H1 (cell line): ENCODE data around the gene KLHL8. TPM values are rescaled to one million over a fixed set of nuclear protein-coding genes. Genes with fewer than 3 reads are reported as not detected.

Experiments used
- CTCF ChIA-PET: fragments of 300-600 bp; sonication (Branson Sonifier 250); formaldehyde crosslinking; loops from one replicate; lab custom pipeline; 2021; ENCODE audit not compliant: partially characterized antibody; lab: Charles Lee
- POLR2A ChIA-PET: fragments of 300-600 bp; sonication (Branson Sonifier 250); formaldehyde crosslinking; loops from one replicate; lab custom pipeline; 2021; ENCODE audit warnings: inconsistent platforms; ENCODE audit not compliant: partially characterized antibody; lab: Charles Lee
- DNase-seq, 2 experiments: peaks; one replicate each; pipeline versions ENCODE4 v3.0.0 to v3.0.0-alpha.2; 2010 to 2022; ENCODE audit warnings: low spot score in 2 of 2, low read depth in 1 of 2, mixed read lengths in 1 of 2
- FAIRE-seq: peaks from 2 replicates; lab custom pipeline; 2011; peaks lifted over from hg19 to GRCh38; lab: Jason Lieb, UNC
- H2AFZ ChIP-seq: 2 replicates; pipeline ENCODE4 v1.8.1; 2012; ENCODE audit warnings: low read length, inconsistent platforms
- H2AK5ac ChIP-seq: 2 replicates; pipeline ENCODE4 v1.6.1; 2013; ENCODE audit warnings: low read depth, low read length
- H2BK120ac ChIP-seq: replicated peaks from 2 replicates; pipeline ENCODE3; 2013; ENCODE audit warnings: low read depth, low read length, inconsistent platforms
- H2BK12ac ChIP-seq: 2 replicates; pipeline ENCODE4 v1.6.1; 2013; ENCODE audit warnings: low read depth, low read length
- H2BK15ac ChIP-seq: 2 replicates; pipeline ENCODE4 v1.6.1; 2013; ENCODE audit warnings: low read length
- H2BK20ac ChIP-seq: 2 replicates; pipeline ENCODE4 v1.6.1; 2013; ENCODE audit warnings: low read length
- H2BK5ac ChIP-seq: 2 replicates; pipeline ENCODE4 v1.6.1; 2013; ENCODE audit warnings: low read depth, low read length
- H3K14ac ChIP-seq: 2 replicates; pipeline ENCODE4 v1.6.1; 2013; ENCODE audit warnings: inconsistent platforms; ENCODE audit not compliant: insufficient read length
- H3K18ac ChIP-seq: 2 replicates; pipeline ENCODE4 v1.6.1; 2013; ENCODE audit warnings: low read length; ENCODE audit errors: extremely low read depth
- H3K23ac ChIP-seq: 2 replicates; pipeline ENCODE4 v1.6.1; 2013; ENCODE audit warnings: inconsistent platforms; ENCODE audit not compliant: insufficient read length
- H3K23me2 ChIP-seq: 2 replicates; pipeline ENCODE4 v1.6.1; 2013; ENCODE audit warnings: low read depth, low read length
- H3K27ac ChIP-seq: 2 replicates; pipeline ENCODE4 v1.6.1; 2011; ENCODE audit warnings: low read depth, low read length, inconsistent platforms
- H3K27me3 ChIP-seq, 4 experiments: replicated peaks in 1 of 4; 1 replicate in 1 of 4; 2 replicates in 3 of 4; pipeline versions ENCODE4 v1.6.1 to v1.8.1; 2011 to 2013; ENCODE audit warnings: low read length in 3 of 4, mild to moderate bottlenecking in 3 of 4, inconsistent platforms in 2 of 4, mixed read lengths in 2 of 4, moderate library complexity in 1 of 4; ENCODE audit not compliant: control insufficient read depth in 3 of 4, insufficient read depth in 3 of 4; ENCODE audit errors: extremely low read depth in 1 of 4
- H3K36me3 ChIP-seq, 4 experiments: 2 replicates each; pipeline versions ENCODE4 v1.6.1 to v1.8.1; 2011 to 2013; ENCODE audit warnings: mild to moderate bottlenecking in 4 of 4, low read length in 3 of 4, moderate library complexity in 2 of 4, control low read depth in 1 of 4, inconsistent platforms in 1 of 4; ENCODE audit not compliant: insufficient read depth in 4 of 4, control insufficient read depth in 2 of 4
- H3K4ac ChIP-seq: replicated peaks from 2 replicates; pipeline ENCODE3; 2013; ENCODE audit warnings: low read length, low read depth, mixed read lengths, inconsistent platforms; ENCODE audit not compliant: insufficient read length
- H3K4me1 ChIP-seq, 4 experiments: replicated peaks in 1 of 4; 1 replicate in 1 of 4; 2 replicates in 3 of 4; pipeline versions ENCODE4 v1.6.1 to v1.8.1; 2011 to 2013; ENCODE audit warnings: low read length in 3 of 4, inconsistent platforms in 2 of 4, mixed read lengths in 1 of 4; ENCODE audit not compliant: insufficient read depth in 4 of 4, control insufficient read depth in 3 of 4
- H3K4me2 ChIP-seq, 2 experiments: 2 replicates each; pipeline versions ENCODE4 v1.6.1 to v1.8.1; 2011 to 2013; ENCODE audit warnings: low read depth in 2 of 2, low read length in 2 of 2, control low read depth in 1 of 2, inconsistent platforms in 1 of 2, mild to moderate bottlenecking in 1 of 2; ENCODE audit not compliant: insufficient read depth in 1 of 2
- H3K4me3 ChIP-seq, 4 experiments: fragments of 200-600, 300-600 bp in 1 of 4; sonication (generic), shearing (Covaris generic), sonication (Bioruptor Twin) in 1 of 4; 2 replicates each; pipeline versions ENCODE4 v1.5.1 to v1.8.1; 2011 to 2016; ENCODE audit warnings: low read length in 4 of 4, low read depth in 3 of 4, control low read depth in 2 of 4, inconsistent platforms in 2 of 4, mild to moderate bottlenecking in 2 of 4, mixed read lengths in 1 of 4, moderate library complexity in 1 of 4; ENCODE audit not compliant: insufficient read depth in 2 of 4; ENCODE audit errors: extremely low read depth in 1 of 4
- H3K56ac ChIP-seq: replicated peaks from 2 replicates; pipeline ENCODE3; 2013; ENCODE audit warnings: low read depth, mild to moderate bottlenecking, mixed read lengths, low read length, inconsistent platforms; ENCODE audit not compliant: insufficient read length
- H3K79me1 ChIP-seq: 2 replicates; pipeline ENCODE4 v1.6.1; 2013; ENCODE audit warnings: low read depth, low read length, control low read depth
- H3K79me2 ChIP-seq, 2 experiments: 2 replicates each; pipeline versions ENCODE4 v1.6.1 to v1.8.1; 2012 to 2013; ENCODE audit warnings: low read length in 2 of 2, mild to moderate bottlenecking in 2 of 2, inconsistent platforms in 1 of 2; ENCODE audit not compliant: insufficient read depth in 2 of 2, control insufficient read depth in 1 of 2
- H3K9ac ChIP-seq, 4 experiments: replicated peaks in 1 of 4; 1 replicate in 1 of 4; 2 replicates in 3 of 4; pipeline versions ENCODE4 v1.6.1 to v1.8.1; 2011 to 2013; ENCODE audit warnings: low read depth in 3 of 4, low read length in 3 of 4, control low read depth in 2 of 4, mild to moderate bottlenecking in 2 of 4, moderate library complexity in 2 of 4, inconsistent platforms in 1 of 4; ENCODE audit errors: extremely low read depth in 1 of 4
- H3K9me3 ChIP-seq, 2 experiments: 2 replicates each; pipeline versions ENCODE4 v1.6.1 to v1.8.1; 2012 to 2013; ENCODE audit warnings: mild to moderate bottlenecking in 2 of 2, moderate library complexity in 2 of 2, control low read depth in 1 of 2, inconsistent platforms in 1 of 2, low read depth in 1 of 2, low read length in 1 of 2, mixed read lengths in 1 of 2; ENCODE audit not compliant: insufficient read depth in 2 of 2
- H4K20me1 ChIP-seq, 2 experiments: replicated peaks in 1 of 2; 2 replicates each; pipeline versions ENCODE3 to v1.8.1; 2011 to 2013; ENCODE audit warnings: inconsistent platforms in 2 of 2, low read length in 2 of 2, mild to moderate bottlenecking in 1 of 2; ENCODE audit not compliant: insufficient read depth in 2 of 2, control insufficient read depth in 1 of 2
- H4K5ac ChIP-seq: 2 replicates; pipeline ENCODE4 v1.6.1; 2013; ENCODE audit warnings: low read length, low read depth, mixed read lengths, inconsistent platforms; ENCODE audit not compliant: insufficient read length
- H4K8ac ChIP-seq: 2 replicates; pipeline ENCODE4 v1.8.0; 2013; ENCODE audit warnings: mild to moderate bottlenecking, moderate library complexity, low read length, inconsistent platforms; ENCODE audit not compliant: insufficient read depth; ENCODE audit errors: extremely low read depth
- H4K91ac ChIP-seq: replicated peaks from 2 replicates; pipeline ENCODE3; 2013; ENCODE audit warnings: low read length, mixed read lengths, inconsistent platforms; ENCODE audit not compliant: insufficient read length
- BCL11A ChIP-seq, 2 experiments: IDR thresholded peaks; one replicate each; pipeline ENCODE4 v1.6.1; 2011; ENCODE audit warnings: low read depth in 2 of 2, low read length in 2 of 2, mild to moderate bottlenecking in 2 of 2
- GABPA ChIP-seq: IDR thresholded peaks from 2 replicates; pipeline ENCODE4 v1.6.1; 2011; ENCODE audit warnings: mild to moderate bottlenecking, low read length, moderate library complexity, borderline replicate concordance; ENCODE audit not compliant: insufficient read depth
- KDM4A ChIP-seq: IDR thresholded peaks from one replicate; pipeline ENCODE4 v1.7.1; 2012; ENCODE audit warnings: low read depth, mild to moderate bottlenecking, moderate library complexity, low read length, inconsistent platforms; ENCODE audit not compliant: severe bottlenecking
- NRF1 ChIP-seq: IDR thresholded peaks from 2 replicates; pipeline ENCODE4 v1.6.1; 2011; ENCODE audit warnings: mild to moderate bottlenecking, low read depth, low read length, improper control_type of control experiment
- PHF8 ChIP-seq: fragments of 200-600 bp; sonication (generic); conservative IDR thresholded peaks from 2 replicates; pipeline ENCODE4 v1.7.1; 2012; ENCODE audit warnings: low read depth, mild to moderate bottlenecking, inconsistent platforms, low read length, moderate library complexity
- POLR2AphosphoS5 ChIP-seq: IDR thresholded peaks from 2 replicates; pipeline ENCODE4 v1.6.1; 2011; ENCODE audit warnings: low read depth, low read length
- SIN3A ChIP-seq, 2 experiments: IDR thresholded peaks in 1 of 2; conservative IDR thresholded peaks in 1 of 2; 2 replicates each; pipeline ENCODE4 v1.6.1; 2011 to 2012; ENCODE audit warnings: low read length in 2 of 2, improper control_type of control experiment in 1 of 2, low read depth in 1 of 2, mild to moderate bottlenecking in 1 of 2
- SP1 ChIP-seq: IDR thresholded peaks from 2 replicates; pipeline ENCODE4 v1.6.1; 2011; ENCODE audit warnings: low read depth, low read length
- SP4 ChIP-seq: IDR thresholded peaks from 2 replicates; pipeline ENCODE4 v1.6.1; 2012; ENCODE audit warnings: low read length, inconsistent platforms
- TCF12 ChIP-seq: IDR thresholded peaks from 2 replicates; pipeline ENCODE4 v1.6.1; 2011; ENCODE audit warnings: low read depth, mild to moderate bottlenecking, low read length
- WGBS, 2 experiments: shearing (Covaris generic) in 1 of 2; methylation state at CpG; one replicate each; pipeline versions ENCODE4 v1.1.6 to v1.1.7; 2013 to 2015; ENCODE audit warnings: low lambda C conversion rate in 2 of 2, mixed read lengths in 2 of 2, inconsistent platforms in 1 of 2, low coverage in 1 of 2, missing lambda C conversion rate in 1 of 2; ENCODE audit not compliant: insufficient replicate concordance in 2 of 2, insufficient coverage in 1 of 2, insufficient read length in 1 of 2; ENCODE audit errors: extremely low coverage in 1 of 2, missing lambda C conversion rate in 1 of 2; 5-methylcytosine and 5-hydroxymethylcytosine counted together
- polyA plus RNA-seq, 7 experiments: library from polyadenylated mRNA; depleted of rRNA in 3 of 7; stranded (reverse) in 5 of 7; unstranded in 2 of 7; fragments of >200 nt in 5 of 7; fragments of 200-250 nt in 2 of 7; gene quantifications; 1 replicate in 5 of 7; 2 replicates in 1 of 7; 4 replicates in 1 of 7; pipeline versions ENCODE4 v1.2.1 to v1.2.3, GENCODE V29; 2011 to 2013; ENCODE audit warnings: missing spikeins in 2 of 7, mixed read lengths in 2 of 7
- total RNA-seq: library from RNA; stranded (reverse); fragmentation: NEBNext Ultra II Directional; extraction: Animal tissue kit (Norgen Biotek cat#: 25700); gene quantifications from 2 replicates; pipeline ENCODE4 v1.2.1, GENCODE V29; 2021

KLHL8 gene
- total and polyA plus RNA-seq, 2 of the 8 experiments (the other 6 are each of a cell fraction or from before 2014, with no cell fraction given) = 0.94 to 8.1 TPM

DNA sequence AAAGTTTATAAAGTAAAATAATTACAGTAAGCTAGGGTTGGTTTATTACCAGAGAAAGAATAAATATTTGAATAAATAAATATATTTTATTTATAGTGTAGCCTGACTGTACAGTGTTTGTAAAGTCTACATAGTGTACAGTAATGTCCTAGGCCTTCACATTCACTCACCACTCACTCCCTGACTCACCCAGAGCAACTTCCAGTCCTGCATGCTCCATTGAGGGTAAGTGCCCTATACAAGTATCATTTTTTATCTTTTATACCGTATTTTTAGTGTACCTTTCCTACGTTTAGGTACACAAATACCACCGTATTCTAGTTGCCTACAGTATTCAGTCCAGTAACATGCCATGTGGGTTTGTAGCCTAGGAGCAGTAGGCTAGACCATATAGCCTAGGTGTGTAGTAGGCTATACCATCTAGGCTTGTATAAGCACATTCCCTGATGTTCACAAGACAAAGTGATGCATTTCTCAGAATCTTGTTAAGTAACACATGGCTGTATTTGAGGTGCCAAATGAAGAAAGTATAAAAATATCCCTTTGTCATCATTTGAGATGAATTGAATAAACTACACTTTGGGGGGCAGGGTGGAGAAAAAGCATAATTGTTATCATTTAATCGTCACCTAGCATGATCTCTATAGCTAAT is 14.7 kb upstream of the KLHL8 start:
- DNase-seq (no peak), FAIRE-seq (no peak)
- Histone ChIP-seq H3K27ac (no peak overlapping the region), H3K4ac (no peak overlapping the region), H3K27me3 (peaks cover 0 to 1% (median 0%) of the 10 kb centered on the region in 4 experiments; a peak in 1 of 7 replicates), H3K23me2 (no peaks in the 10 kb centered on the region), H2BK15ac (no peak overlapping the region), H3K9me3 (no peaks in the 10 kb centered on the region), H4K8ac (no peak overlapping the region), H4K91ac (no peak overlapping the region), H3K18ac (no peak overlapping the region), H2BK20ac (no peak overlapping the region), H2AK5ac (no peak overlapping the region), H3K23ac (no peak overlapping the region), H2BK120ac (no peak overlapping the region), H4K5ac (no peak overlapping the region), H2BK12ac (no peak overlapping the region), H2BK5ac (no peak overlapping the region), H3K79me1 (no peaks in the 10 kb centered on the region), H3K56ac (no peak overlapping the region), H3K4me1 (no peaks in the 10 kb centered on the region), H3K79me2 (no peaks in the 10 kb centered on the region), H2AFZ (peak overlapping the region; percentile 85), H3K9ac (no peak overlapping the region), H3K36me3 (no peaks in the 10 kb centered on the region; a peak in 1 of 8 replicates)
- WGBS, 2 experiments = 88% methylated on average over 4 of the region's 4 CpGs; no CpG with 5 or more reads in 1 of the 2 experiments
- ChIA-PET POLR2A (no interaction called here), CTCF (interaction anchor here (0.6 to 5.1 kb wide), 16 partner anchors 10 to 338 kb away, joined by 3 to 40 read pairs (median 4); partner anchors contain the start of gene KLHL8)
- TF ChIP-seq NRF1 (no peak), PHF8 (no peak), SIN3A (conservative IDR thresholded peaks at IDR 0.05 in 1 of 2, IDR thresholded peaks at IDR 0.05 in 1 of 2; ENCODE audit: low read depth in 1 of 2, low read length in 2 of 2) (no peak), SP1 (no peak), SP4 (no peak), POLR2AphosphoS5 (no peak), TCF12 (no peak), BCL11A (IDR thresholded peaks at IDR 0.05; ENCODE audit: low read depth in 2 of 2, low read length in 2 of 2) (no peak), GABPA (no peak), KDM4A (no peak)
- TF ChIP-seq, all 59 proteins: peak for 0
- peak overlapping the region in 1 of 4 experiments; percentile 48; a peak in 1 of 8 replicates for H3K4me3 ChIP-seq
- 0 out of 4 replicates have a peak overlapping the region, but pooled peaks of 1 of the 2 experiments have one; percentile 31 for H3K4me2 ChIP-seq
- H3K14ac ChIP-seq = no peak overlapping the region
- H4K20me1 ChIP-seq = no peaks in the 10 kb centered on the region
